Lung (tissue), 12 donors: ENCODE measurements around the gene TM6SF1. TPM values are rescaled to one million over a fixed set of nuclear protein-coding genes. Genes with fewer than 3 reads are reported as not detected.

Experiments used
- ATAC-seq: fragments of 200-7000 bp; cut with Tn5 transposase; one replicate; pipeline ENCODE4 v1.9.1; 2020; ENCODE audit warnings: moderate number of reproducible peaks; ENCODE audit not compliant: insufficient read depth, low FRiP score
- DNase-seq, 3 donors: peaks; one replicate each; pipeline ENCODE4 v3.0.0-alpha.2; 2013 to 2017
- H3K27ac ChIP-seq, 2 donors: one replicate each; pipeline ENCODE4 v1.5.1; 2013; ENCODE audit warnings: mild to moderate bottlenecking in 2 of 2, moderate library complexity in 2 of 2, control low read depth in 1 of 2, inconsistent platforms in 1 of 2, low read depth in 1 of 2, low read length in 1 of 2
- H3K27me3 ChIP-seq, 3 donors: one replicate each; pipeline ENCODE4 v1.5.1; 2013; ENCODE audit warnings: low read length in 2 of 3; ENCODE audit not compliant: control insufficient read depth in 3 of 3, insufficient read depth in 3 of 3
- H3K36me3 ChIP-seq, 4 donors: one replicate each; pipeline ENCODE4 v1.5.1; 2013; ENCODE audit warnings: low read length in 4 of 4, mild to moderate bottlenecking in 1 of 4, moderate library complexity in 1 of 4; ENCODE audit not compliant: control insufficient read depth in 4 of 4, insufficient read depth in 4 of 4
- H3K4me1 ChIP-seq, 5 donors: one replicate each; pipeline ENCODE4 v1.5.1; 2013; ENCODE audit warnings: low read length in 5 of 5, mild to moderate bottlenecking in 2 of 5, moderate library complexity in 1 of 5; ENCODE audit not compliant: control insufficient read depth in 5 of 5, insufficient read depth in 5 of 5
- H3K4me3 ChIP-seq: one replicate; pipeline ENCODE4 v1.5.1; 2013; ENCODE audit warnings: mild to moderate bottlenecking, control low read depth, moderate library complexity
- H3K9ac ChIP-seq, 2 donors: one replicate each; pipeline ENCODE4 v1.5.1; 2013; ENCODE audit warnings: low read length in 2 of 2, control low read depth in 1 of 2; ENCODE audit not compliant: insufficient read depth in 1 of 2
- H3K9me3 ChIP-seq, 4 donors: one replicate each; pipeline ENCODE4 v1.5.1; 2013; ENCODE audit warnings: low read length in 3 of 4, mild to moderate bottlenecking in 1 of 4, moderate library complexity in 1 of 4; ENCODE audit not compliant: control insufficient read depth in 4 of 4, insufficient read depth in 3 of 4
- WGBS, 2 donors: extraction: QIAGEN DNeasy Blood & Tissue Kit; methylation state at CpG; one replicate each; pipeline ENCODE4 v1.1.7; 2013; 5-methylcytosine and 5-hydroxymethylcytosine counted together
- polyA plus RNA-seq, 2 donors: library from polyadenylated mRNA; stranded (reverse); fragments of 200-250 nt; gene quantifications; one replicate each; pipeline ENCODE4 v1.2.1, GENCODE V29; 2013
- total RNA-seq, 2 donors: library from RNA; depleted of rRNA in 1 of 2; stranded (reverse); fragments of >200 nt in 1 of 2; gene quantifications; one replicate each; pipeline ENCODE4 v1.2.1, GENCODE V29; 2014 to 2021
- TF ChIP-seq, protein P1 (sequence below): IDR thresholded peaks from 2 replicates; pipeline ENCODE4 v1.5.1; 2012; ENCODE audit warnings: mild to moderate bottlenecking; ENCODE audit errors: control extremely low read depth, extremely low read depth
- donor health status: control.
- donor health status: control.
- donor health status: Bipolar disorder and iron deficiency.
- donor health status: healthy.
- donor health status: DM: yes; HTN: yes; CAD: no.

Gene TM6SF1
- total and polyA plus RNA-seq, 4 donors: 4.3 to 15.8 (median 13.7) TPM

DNA sequence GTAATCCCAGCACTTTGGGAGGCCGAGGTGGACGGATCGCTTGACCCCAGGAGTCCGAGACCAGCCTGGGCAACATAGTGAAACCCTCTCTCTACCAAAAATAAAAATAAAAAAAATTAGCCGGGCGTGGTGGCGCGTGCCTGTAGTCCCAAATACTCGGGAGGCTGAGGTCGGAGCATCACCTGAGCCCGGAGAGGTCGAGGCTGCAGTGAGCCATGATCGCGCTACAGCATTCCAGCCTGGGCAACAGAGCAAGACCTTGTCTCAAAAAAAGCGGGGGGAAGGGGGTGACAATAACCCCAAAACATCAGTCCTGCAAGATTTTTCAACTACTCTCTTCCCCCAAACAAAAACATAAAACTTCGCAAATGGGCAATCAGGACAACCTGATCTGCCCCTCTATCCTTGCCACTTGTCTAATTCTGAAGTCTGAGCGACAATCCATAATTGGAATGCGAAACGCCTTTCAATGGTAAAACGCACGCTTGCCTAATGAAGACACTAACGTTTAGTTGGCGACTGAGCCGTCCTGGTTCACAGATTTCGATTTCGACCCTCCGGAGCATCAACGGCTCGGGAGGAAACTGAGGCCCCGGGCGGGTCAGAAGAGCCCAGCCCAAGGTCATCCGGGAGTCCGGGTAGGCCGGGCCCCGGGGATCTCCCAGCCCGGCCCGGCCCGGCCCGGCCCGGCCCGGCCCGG is 41.3 kb upstream of the TM6SF1 start:
- Histone ChIP-seq H3K27me3 (no peaks in the 10 kb centered on the region), H3K4me1 (peaks cover 0 to 45% (median 25%) of the 10 kb centered on the region in 5 donors), H3K9me3 (no peaks in the 10 kb centered on the region), H3K4me3 (peak overlapping the region; percentile 67), H3K36me3 (peaks cover 0 to 3% (median 1%) of the 10 kb centered on the region in 4 donors), H3K9ac (peak overlapping the region in 1 of 2 donors; percentile 76), H3K27ac (peak overlapping the region; percentile 94 to 96)
- ATAC-seq: no peak
- peak in 2 of 3 donors; percentile 35 to 51 for DNase-seq
- TF ChIP-seq, protein P1, sequence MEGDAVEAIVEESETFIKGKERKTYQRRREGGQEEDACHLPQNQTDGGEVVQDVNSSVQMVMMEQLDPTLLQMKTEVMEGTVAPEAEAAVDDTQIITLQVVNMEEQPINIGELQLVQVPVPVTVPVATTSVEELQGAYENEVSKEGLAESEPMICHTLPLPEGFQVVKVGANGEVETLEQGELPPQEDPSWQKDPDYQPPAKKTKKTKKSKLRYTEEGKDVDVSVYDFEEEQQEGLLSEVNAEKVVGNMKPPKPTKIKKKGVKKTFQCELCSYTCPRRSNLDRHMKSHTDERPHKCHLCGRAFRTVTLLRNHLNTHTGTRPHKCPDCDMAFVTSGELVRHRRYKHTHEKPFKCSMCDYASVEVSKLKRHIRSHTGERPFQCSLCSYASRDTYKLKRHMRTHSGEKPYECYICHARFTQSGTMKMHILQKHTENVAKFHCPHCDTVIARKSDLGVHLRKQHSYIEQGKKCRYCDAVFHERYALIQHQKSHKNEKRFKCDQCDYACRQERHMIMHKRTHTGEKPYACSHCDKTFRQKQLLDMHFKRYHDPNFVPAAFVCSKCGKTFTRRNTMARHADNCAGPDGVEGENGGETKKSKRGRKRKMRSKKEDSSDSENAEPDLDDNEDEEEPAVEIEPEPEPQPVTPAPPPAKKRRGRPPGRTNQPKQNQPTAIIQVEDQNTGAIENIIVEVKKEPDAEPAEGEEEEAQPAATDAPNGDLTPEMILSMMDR: no peak
- WGBS, 2 donors: 5 to 6% methylated on average over 34 to 42 of the region's 42 CpGs

DNA sequence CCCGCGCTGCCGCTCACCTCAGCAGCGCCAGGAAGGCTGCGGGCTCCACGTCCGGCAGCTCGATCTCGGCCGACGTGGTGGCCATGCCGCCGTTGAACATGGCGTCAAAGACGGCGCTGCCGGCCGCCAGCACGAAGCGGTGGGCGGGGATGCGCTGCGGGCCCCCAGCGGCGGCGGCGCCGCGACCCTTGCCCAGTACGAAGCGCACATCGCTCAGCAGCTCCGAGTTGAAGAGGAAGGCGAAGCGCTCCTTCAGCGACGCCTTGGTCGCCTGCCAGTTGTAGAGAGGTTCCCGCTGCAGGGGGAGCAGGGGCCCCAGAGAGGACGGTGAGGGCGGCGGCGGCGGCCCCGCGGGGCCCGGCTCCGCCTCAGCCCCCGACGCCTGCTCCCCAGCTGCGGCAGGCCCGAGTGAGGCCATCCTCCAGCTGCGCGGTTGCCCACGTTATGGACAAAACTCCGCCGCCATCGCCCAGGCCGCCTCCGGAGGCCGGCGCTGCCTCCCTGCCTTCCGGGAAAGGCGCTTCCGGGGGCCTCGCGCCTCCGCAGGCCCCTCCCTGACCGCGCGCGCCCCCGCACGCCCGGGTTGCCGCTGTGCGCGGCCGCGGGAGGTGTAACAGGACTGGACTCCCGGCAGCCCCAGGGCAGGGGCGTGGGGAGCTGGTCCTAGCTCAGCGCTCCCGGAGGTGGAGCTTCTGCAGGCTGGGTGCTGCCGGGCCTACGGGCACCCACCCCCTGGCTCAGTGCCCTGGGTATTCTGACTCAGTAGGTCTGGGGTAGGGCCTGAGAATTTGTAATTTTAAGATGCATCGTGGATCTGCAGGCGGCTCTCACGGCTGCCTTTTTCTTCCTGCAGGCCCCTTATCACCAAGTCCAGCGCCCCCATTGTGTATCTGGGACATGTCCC is 40.5 kb upstream of the TM6SF1 start, which contains the start of gene BTBD1:
Gene BTBD1, minus strand, starts transcription at position 519 of the 904 bp plus-strand sequence. Its CDS starts 101 bp downstream, at position 418.
- H3K36me3 ChIP-seq: peaks cover 0 to 2% (median 0%) of the 10 kb centered on the region in 4 donors
- peak within 1 kb of the TSS; percentile 27 to 76 for H3K9ac ChIP-seq
- H3K9me3 ChIP-seq: no peaks in the 10 kb centered on the region
- 0% methylated on average over 54 to 90 of the region's 90 CpGs for WGBS, 2 donors
- H3K4me3 ChIP-seq: peak within 1 kb of the TSS; percentile 67
- H3K27me3 ChIP-seq: no peaks in the 10 kb centered on the region
- H3K27ac ChIP-seq: peak within 1 kb of the TSS; percentile 94 to 96
- TF ChIP-seq, protein P1: no peak
- ATAC-seq: peak; percentile 98
- H3K4me1 ChIP-seq: peaks cover 0 to 42% (median 20%) of the 10 kb centered on the region in 5 donors
- DNase-seq: peak; percentile 92 to 96 (median 94)

DNA sequence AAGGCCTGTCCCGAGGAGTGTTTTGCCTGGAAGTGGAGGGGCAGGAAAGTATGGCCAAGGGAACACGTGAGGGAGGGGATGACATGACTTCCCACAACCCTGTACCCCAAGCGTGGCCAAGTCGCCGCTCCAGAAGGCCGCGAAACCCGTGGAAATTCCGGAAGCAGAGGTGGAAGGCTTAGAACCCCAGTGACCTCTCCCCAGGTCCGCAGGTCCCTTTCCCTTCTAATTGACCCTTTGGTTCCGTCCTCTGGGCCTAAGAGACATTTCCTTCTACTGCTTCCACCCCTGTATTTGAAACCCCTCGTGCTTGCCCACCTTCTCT is 39.8 kb upstream of the TM6SF1 start:
- Histone ChIP-seq H3K9me3 (no peaks in the 10 kb centered on the region), H3K36me3 (peaks cover 0 to 2% (median 0%) of the 10 kb centered on the region in 4 donors), H3K4me1 (peaks cover 0 to 38% (median 16%) of the 10 kb centered on the region in 5 donors), H3K27ac (peak overlapping the region; percentile 94 to 96), H3K9ac (peak overlapping the region; percentile 27 to 53), H3K4me3 (no peak overlapping the region), H3K27me3 (no peaks in the 10 kb centered on the region)
- WGBS, 2 donors: 55 to 68% methylated on average over 12 of the region's 12 CpGs
- no peak for ATAC-seq
- no peak for DNase-seq
- TF ChIP-seq, protein P1: no peak
